ENCODE results near the gene POM121L2. TPM values are rescaled to one million over a fixed set of nuclear protein-coding genes. Genes with fewer than 3 reads are reported as not detected.

Gene POM121L2
- total RNA-seq (2014; rRNA removed; shearing (Covaris generic)) = not detected in 2 replicates

DNA sequence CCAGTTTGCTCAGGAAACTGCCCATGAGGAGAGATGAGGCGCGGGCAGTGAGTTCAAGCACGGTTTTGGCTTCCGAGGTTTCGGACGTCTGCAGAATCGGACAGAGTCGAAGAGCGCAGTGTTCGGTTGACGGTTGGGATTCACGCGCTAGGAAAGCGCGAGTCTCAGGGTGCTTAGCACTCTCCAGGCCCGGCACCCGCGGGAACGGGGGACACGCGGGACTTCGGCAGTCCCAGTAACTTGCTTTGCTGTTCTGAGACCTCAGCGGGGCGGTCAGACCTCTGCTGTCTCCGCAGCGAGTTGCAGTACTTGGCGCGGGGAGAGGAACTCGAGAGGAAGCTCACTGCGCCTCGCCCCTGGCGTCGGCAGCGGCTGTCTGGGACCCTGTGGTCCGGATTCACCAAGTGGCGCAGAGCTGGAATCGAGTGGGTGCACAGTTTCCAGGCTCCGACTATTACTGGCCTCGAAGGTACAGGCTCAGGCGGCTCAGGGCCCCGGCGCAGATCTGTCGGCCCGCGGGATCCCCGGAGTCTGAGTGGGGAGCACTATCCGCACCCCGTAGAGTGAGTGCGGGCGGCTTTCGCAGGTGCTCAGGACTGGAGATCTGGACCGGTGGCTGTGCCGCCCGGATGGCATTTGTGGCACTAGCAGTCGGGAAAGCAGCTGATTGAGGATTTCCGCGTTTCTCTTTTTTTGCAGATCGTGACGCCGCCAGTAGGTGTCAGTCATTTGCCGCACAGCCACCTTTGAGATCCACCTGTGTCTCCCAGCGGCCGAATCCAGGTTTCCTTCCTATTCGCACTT lies at the start of gene POM121L2:
Gene POM121L2 (minus strand): TSS at position 128 of the 804 bp plus-strand sequence. CDS start 103 bp downstream, at position 25.
- DNase-seq (ENCODE audit: low spot score) = peak; percentile 21

DNA sequence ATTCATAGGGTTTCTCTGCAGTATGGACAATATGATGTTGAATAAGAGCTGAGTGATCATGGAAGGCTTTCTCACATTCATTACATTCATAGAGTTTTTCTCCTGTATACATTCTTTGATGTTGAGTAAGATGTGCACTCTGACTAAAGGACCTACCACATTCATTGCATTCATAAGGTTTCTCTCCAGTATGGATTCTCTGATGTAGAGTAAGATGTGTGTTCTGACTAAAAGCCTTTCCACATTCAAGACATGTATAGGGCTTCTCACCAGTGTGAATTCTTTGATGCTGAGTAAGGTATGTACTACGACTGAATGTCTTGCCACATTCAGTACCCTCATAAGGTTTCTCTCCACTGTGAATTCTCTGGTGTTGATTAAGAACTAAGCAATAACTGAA lies 47.2 kb upstream of the POM121L2 start:
- no peak for DNase-seq (ENCODE audit: low spot score)

DNA sequence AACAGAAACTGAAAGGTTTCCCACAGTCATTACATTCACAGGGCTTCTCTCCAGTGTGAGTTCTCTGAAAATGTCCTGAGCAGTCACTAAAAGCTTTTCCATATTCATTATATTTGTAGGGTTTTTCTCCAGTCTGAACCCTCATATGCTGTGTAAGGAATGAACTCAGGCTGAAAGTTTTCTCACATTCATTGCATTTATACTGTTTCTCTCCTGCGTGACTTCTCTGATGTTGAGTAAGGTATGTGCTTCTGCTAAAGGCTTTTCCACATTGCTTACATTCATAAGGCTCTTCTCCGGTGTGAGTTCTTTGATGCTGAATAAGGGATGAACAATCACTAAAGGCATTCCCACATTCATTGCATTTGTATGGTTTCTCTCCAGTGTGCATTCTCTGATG lies 46.7 kb upstream of the POM121L2 start:
- no peak for DNase-seq (ENCODE audit: low spot score)

DNA sequence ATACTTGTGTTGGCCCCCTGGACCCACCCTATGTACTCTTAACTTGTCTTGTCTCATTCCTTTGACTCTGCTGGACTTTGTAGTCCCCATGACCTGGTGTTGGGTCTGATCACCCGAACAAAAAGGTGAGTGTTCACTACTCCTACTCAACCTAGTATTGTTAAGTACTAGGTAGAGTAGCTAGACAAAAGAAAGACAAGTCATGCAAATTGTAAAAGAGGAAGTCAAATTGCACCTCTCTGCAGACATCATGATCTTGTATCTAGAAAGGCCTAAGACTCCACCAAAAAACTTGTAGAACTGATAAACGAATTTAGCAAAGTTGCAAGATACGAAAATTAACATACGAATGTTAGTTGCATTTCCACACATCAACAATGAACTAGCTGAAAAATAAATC lies 40.8 kb upstream of the POM121L2 start:
- DNase-seq (ENCODE audit: low spot score) = no peak

DNA sequence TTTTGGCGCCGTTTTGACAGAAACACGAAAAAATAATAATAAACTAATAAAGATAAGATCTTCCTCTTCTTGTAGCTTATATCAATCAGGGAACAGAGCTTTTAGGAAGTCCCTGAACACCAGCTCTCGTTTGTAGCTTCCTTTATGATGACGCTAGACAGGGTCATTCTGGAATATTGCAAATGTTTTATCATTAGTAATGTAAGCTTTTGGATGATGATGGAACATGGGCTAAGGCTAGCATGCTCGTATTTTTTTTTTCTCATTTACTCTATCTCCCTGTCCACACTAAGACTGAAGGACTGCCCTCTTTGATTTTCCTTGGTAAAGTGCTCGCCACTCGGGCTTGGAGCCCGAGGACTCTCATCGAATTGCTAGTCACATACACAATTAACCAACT lies 22.1 kb upstream of the POM121L2 start:
- no peak for DNase-seq (ENCODE audit: low spot score)

DNA sequence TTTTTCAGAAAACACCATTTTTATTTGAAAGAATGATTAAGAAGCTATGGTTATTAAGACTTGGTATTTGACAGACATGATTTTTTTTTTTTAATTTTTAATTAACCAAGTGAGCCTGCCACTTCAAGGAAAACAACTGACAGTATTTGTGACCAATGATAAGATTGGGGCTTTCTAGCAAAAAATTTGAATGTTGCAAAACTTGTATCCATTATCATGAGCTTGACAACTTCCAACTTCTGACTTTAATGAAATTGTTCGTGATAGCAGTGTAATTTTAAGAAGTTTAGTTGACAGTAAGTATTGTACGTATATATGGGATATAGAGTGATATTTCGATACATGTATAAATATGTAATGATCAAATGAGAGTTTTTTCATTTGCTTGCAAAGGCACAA lies 21.6 kb upstream of the POM121L2 start:
- DNase-seq (ENCODE audit: low spot score) = no peak

DNA sequence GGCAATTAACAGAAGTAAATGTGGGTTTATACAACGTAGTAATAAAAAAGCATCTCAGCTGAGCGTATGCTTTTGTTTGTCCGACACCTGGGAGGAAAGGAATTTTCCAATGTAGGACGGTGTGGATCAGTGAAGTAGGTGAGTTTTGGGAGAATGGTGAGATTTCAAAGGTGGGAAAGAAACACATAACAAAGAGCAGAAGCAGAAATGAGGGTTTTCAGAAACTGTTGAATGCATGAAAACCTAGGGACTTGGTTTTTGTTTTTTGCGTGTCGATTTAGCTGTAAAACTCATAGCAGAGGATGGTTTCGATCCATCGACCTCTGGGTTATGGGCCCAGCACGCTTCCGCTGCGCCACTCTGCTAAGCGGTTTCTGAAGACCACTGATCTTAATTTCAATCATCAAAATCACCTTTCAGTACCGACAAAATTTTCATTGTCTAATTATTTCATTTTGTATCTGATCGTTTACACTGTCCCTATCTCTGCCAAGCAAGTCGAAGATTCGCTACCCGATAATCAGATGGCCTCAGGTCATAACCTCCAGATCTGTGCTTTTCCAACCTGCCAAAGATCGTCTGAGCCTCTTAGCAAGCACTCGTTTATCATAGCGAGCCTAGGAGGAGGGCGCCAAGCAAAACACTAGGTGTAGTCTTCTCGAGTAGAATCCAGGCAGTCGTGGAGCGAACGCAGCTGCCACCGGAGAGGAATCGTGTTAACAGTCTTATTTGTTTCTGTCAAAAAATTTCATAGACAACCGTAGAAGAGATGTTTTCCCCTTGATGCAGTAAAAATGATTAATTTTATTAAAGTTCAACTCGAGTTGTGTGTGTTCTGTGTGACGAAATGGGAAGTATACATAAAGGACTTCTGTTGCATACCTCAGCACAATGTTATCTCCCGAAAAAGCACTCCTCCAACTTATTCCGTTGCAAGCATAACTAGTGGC lies 20.9 kb upstream of the POM121L2 start:
- DNase-seq (ENCODE audit: low spot score) = peak; percentile 69

DNA sequence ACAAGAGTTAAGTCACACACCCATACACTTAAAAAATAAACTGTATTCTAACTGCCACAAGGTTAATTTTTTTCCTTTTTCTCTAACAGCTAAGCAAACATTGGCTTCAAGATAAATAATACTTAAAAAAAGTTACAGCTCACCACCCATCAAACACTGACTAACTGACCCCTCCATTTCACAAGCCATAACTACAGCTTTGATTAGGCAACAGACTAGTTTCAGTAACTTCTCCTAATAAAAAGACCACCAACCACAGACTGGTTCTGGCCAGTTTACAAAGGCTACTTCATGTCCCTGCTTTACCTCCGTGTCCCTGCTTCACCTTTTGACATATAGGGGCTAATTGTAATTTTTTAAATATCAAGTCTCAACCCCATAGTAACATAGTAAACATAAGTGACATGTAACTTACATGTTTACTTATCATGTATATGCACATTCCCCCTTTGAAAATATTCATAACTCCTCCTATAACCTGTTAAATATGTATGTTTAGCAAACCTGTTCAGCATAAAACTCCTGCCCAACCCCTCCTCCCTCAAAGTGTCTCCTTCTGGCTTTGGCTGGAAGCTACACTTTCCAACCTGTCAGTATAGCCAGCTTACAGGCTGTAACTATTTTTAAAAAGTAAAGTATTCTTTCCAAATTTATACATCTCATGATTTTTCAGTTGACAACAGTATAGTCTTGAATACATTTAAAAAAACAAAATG lies 15.1 kb upstream of the POM121L2 start:
- no peak for DNase-seq (ENCODE audit: low spot score)

DNA sequence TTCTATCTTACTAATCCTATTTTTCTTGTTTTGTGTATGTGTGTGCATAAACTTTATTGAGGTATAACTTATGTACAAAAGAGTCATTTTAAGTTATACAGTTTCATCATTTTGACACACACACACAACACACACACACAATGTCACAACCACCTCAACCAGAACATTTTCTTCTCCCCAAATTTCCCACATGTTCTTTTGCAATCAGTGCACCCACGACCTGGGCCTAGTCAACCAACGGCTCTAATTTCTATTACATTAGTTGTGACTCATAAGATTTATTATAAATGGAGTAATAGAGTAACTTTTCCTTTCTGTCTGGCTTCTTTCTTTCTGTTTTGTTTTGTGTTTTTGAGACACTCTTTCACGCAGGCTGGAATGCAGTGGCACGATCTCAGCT lies 9.8 kb upstream of the POM121L2 start:
- no peak for DNase-seq (ENCODE audit: low spot score)

DNA sequence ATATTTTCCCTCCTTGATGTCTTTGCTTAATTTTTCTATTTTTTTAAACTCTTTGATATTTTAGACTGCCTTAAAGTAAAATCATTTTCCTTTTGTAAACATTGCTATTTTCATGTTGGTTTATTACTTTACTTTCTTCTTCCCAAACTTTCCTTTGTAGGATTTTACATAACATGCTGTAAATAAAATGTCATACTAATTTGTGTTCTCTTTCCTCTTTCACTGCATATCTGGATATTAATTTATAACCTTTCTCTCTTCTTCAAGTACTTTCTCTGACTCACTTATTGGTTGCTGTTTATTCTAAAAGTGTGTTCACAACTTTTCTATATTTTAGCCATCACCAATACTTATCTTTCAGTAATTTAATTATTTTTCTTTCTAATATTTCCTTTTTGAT lies 9.3 kb upstream of the POM121L2 start:
- DNase-seq (ENCODE audit: low spot score) = no peak

DNA sequence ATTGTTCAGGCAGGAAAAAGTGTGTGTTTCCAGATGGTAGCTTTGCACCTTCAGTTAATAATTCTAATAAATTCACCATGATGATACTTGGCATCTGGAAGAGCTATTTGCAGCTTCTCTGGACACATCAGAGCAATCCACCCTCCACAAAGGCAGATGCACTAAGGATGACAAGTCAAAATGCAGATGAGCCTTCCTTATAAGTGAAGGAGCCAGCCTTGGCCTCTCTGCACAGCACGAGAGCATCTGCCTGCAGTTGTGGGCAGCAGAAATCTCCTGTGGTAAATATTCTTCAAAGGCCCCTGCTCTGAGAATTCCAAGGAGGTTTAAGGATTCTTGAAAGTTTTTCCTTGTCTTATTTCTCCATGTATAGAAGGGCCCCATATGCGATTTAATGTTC lies 6.9 kb upstream of the POM121L2 start:
- DNase-seq (ENCODE audit: low spot score) = no peak

DNA sequence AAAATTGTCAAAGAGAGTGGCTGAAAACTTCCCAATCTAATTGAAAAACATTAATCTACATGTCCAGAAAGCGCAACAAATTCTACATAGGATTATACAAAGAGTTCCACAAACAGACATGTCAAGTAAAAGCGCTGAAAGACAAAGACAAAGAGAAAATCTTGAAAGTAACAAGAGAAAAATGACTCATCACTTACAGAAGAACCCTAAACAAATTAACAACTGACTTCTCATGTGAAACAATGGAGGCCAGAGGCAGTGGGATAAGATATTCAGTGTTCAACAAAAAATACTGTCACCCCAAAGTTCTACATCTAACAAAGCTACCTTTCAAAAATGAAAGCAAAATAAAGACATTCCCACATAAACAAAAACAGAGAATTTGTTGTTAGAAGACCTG lies 2.0 kb upstream of the POM121L2 start:
- DNase-seq (ENCODE audit: low spot score) = no peak

DNA sequence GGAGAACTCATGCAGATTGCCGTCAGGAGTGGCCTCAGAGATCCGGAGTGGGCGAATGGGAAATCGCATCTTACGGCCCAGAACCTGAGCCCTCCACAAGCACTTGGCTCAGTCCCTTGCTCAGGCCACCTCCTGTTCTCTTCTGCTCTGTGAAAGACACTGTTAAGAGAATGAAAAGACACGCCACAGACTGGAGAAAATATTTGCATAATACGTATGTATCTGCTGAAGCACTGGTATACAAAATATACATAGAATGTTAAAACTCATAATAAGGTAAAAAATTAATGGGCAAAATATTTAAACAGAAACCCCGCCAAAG lies 838 bp upstream of the POM121L2 start:
- no peak for DNase-seq (ENCODE audit: low spot score)

DNA sequence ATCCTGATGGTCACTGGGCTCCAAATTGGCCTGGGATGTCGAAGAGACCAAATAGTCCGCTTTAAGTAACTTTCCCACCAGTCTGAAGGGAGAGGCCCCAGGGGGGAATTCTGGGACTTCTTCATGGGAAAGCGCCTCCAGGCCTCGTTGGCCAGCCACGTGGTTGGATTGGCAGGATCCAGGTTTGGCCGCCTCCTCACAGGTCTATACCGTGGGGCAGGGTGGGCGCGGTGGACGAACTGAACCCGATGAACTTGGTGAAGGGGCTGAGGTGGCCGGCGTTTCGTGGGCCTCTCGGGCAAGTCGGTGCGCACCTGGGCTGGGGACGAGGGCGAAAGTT lies 297 bp downstream of the POM121L2 start:
- no peak for DNase-seq (ENCODE audit: low spot score)

DNA sequence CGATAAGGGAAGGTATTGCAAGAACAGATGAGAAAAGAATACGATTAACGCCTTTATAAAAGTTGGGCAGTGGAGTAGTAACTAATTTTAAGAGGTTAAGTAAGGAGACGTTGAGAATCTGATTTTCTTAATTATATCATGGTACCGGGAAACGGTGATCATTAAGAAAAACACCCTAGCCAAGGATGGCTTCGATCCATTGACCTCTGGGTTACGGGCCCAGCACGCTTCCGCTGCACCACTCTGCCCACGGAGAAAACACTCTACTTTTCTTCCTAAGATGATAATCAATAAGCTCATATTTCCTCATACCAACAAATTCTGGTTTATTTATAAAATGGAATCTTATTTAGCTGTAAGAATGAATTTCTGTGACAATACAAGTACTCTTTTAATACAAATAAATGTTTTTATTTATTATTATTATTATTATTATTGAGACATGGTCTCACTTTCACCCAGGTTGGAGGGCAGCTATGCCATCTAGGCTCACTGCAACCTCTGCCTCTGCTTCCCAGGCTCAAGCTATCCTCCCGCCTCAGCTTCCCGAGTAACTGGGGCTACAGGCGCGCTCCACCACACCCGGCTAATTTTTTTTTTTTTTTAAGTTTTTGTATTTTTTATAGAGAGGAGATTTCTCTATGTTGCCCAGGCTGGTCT lies 8.3 kb downstream of the POM121L2 start:
- no peak for DNase-seq (ENCODE audit: low spot score)

DNA sequence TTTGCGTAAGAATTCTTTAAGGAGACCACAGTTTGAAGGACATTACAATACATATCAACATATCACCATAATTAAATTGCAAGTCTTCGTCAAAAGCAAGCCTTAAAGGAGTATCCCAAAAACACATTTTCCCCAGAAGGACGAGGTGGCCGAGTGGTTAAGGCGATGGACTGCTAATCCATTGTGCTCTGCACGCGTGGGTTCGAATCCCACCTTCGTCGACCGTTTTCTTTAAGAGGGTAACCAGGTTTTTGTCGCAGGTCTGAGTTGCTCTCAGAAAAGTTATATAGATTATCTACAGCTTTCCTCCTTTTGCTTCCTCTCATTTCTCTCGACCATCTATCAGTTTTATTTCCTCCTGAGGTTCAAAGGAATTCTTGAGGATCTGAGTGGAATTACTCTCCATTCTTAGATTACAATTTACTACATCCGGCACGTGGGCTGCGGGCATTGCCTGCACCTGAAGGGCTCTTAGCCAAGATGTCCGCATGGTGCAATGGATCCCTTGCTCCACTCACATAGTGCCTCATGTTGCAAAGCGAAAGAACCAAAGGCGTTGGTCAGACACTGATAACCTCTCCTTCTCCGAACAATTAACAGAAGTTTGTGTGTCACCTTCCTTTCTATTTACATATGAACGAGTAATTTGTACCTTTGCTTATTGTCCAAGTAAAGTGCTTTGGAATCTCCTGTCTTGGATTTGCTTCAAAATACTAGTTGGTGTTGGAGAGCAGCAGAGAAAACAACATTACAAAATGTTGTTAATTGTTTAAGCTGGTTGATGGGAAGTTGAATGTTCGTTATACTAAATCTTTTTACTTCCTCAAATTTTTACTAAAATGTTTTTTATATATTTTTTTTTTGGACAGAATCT lies 14.0 kb downstream of the POM121L2 start:
- DNase-seq (ENCODE audit: low spot score) = peak; percentile 52

DNA sequence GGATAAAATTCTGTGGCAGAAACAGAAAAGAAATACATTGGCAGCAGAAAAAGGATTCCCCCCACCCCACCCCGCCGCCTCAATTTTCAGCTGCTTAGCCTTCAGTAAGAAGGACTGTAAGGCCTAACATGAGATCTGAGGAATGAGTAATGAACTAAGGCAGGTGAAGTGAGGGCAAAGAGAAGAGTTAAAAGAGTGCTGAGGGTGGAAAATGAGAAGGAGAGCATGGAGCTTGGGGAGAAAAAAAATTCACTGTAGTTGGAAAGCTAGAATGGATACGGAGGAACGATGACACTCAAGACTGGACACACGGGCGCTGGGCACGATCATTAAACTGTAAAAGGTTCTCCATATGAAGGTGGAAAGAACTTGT lies 14.6 kb downstream of the POM121L2 start:
- no peak for DNase-seq (ENCODE audit: low spot score)

DNA sequence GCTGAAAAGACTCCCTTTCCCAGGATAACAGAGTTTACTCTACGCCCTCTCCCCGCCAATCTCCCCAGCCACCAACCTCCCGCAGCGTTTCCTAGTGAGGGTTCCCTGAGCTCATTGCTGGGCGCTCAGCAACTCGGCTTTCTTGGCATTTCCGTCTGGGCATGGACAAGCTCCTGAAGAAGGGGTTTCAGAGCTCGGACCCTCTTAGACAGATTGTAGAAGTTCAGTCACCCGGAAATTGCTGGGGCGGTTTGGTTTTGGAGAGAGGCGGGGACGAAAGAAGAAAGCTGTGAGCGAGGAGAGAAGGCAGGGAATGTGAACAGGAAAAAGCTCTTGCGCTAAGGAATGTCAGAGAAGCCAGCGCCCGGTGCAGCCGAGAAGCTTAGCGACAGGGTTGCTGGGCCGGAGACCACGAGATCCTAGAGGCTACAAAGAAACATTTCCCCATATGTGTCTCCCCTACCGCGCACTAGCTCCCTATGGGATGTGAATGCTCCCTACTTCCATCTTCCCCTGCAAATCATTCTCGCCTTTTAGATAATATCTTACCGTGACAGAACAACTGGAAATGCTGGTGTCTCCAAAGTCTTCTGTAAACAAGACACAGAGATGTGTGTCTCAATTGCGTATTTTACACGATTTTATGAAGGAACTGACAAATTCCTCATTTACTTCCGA lies 15.8 kb downstream of the POM121L2 start:
- DNase-seq (ENCODE audit: low spot score) = peak; percentile 63

DNA sequence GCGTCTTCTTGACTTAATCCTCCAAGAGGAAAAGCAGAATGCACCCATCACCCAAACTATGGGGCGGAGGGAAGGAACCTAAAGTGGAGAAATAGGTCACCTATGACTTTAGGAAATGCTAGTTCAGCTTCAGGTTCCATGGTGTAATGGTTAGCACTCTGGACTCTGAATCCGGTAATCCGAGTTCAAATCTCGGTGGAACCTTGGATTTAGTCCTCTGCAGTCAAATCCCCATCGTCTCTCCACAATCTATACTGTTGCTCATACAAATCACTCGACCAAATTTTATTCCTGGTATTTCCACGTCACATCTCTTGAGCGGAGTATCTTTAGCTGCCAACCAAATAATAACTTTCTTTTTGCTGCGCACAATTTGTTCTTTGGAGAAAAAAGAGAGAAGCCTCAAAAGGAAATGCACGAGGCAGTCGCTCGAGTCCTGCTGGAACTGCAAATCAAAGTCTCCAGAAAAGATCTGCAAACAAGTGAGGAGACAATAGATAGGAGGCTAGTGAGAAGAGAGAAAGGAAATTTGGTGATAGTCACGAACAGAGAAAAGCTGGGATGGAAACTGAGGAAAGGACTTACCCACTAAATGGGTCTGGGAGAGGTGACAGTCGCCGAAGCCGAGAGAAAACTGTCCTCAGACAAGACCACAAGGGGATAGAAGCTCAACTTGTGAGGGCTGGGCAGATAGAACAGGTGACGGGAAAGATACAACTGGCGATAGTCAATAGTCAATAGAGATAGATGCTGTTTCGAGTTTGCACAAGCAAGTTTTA lies 16.6 kb downstream of the POM121L2 start:
- peak; percentile 81 for DNase-seq (ENCODE audit: low spot score)

DNA sequence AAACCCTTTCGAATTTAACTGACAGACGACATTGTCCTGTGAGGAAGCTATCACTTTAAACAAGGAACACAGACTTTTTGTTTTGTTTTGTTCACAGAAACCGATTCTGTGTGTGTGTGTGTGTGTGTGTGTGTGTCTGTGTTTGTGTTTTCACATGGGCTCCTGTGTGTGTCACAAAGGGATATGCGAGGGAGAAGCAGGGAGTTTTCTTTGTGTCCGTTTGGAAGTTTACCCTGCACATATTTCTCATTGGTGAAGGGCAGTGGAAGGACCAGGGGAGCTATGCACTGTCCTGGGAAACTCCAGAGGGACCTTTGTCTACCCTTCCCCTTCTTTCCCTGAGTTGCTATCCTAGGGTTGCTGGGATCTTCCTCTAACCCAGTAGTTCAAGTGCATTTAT lies 17.7 kb downstream of the POM121L2 start:
- DNase-seq (ENCODE audit: low spot score) = no peak
